Activated gamma-delta T cell treated with anti-CD3 and anti-CD28 coated beads, Interleukin-2, amount 50 U/mL, for 16 hours (primary cell): Measurements from ENCODE around the gene PCGF6.

Source experiments
- DNase-seq: peaks from one replicate; pipeline ENCODE4 v3.0.0-alpha.2; 2020; ENCODE audit warnings: low read depth

Gene PCGF6

GRCh38 chr10:103256613-103257012, 94.3 kb downstream of the PCGF6 start:
- DNase-seq, result no peak

- DNase-seq, result no peak
These were observed 96.2 kb downstream of the PCGF6 start for GRCh38 chr10:103254538-103255325.

- no peak for DNase-seq
These were observed 96.8 kb downstream of the PCGF6 start for GRCh38 chr10:103254113-103254512.
